ENCODE data around the gene GGT6.
A peak's percentile ranks its signal among the peaks of the same experiment; 100 is the strongest.
"Not testable (repeated sequence)": the region's sequence is repeated elsewhere in the genome, so short reads cannot be mapped to it uniquely, and the experiment has no call there.

Gene GGT6

GRCh38 chr17:4592240-4593005, 32.0 kb upstream of the GGT6 start:
- no peak for DNase-seq (ENCODE audit: low spot score)
- CTCF ChIA-PET = interaction anchor here (0.7 kb wide), 1 partner anchor 12 kb away, joined by 3 read pairs; no protein-coding TSS in a partner anchor
- no peak overlapping the region for H3K27ac ChIP-seq
- POLR2A ChIA-PET (ENCODE audit: low non-redundant PET) = no interaction called here
- no peak for TF ChIP-seq CTCF (conservative IDR thresholded peaks at IDR 0.05; ENCODE audit: low read depth)

GRCh38 chr17:4591529-4591928, 31.2 kb upstream of the GGT6 start:
- ChIA-PET POLR2A (ENCODE audit: low non-redundant PET) (no interaction called here), CTCF (interaction anchor here (1.8 kb wide), 1 partner anchor 25 kb away, joined by 7 read pairs; no protein-coding TSS in a partner anchor)
- no peak overlapping the region for H3K27ac ChIP-seq
- no peak for TF ChIP-seq CTCF (conservative IDR thresholded peaks at IDR 0.05; ENCODE audit: low read depth)
- peak; percentile 25 for DNase-seq (ENCODE audit: low spot score)

- H3K27ac ChIP-seq = no peak overlapping the region
- ChIA-PET CTCF (interaction anchor here (1.8 kb wide), 1 partner anchor 24 kb away, joined by 7 read pairs; no protein-coding TSS in a partner anchor), POLR2A (ENCODE audit: low non-redundant PET) (no interaction called here)
- no peak for DNase-seq (ENCODE audit: low spot score)
- TF ChIP-seq CTCF (conservative IDR thresholded peaks at IDR 0.05; ENCODE audit: low read depth) = no peak
Observed at GRCh38 chr17:4590981-4591453, 30.6 kb upstream of the GGT6 start.

- POLR2A ChIA-PET (ENCODE audit: low non-redundant PET); H3K27ac ChIP-seq; DNase-seq (ENCODE audit: low spot score): not testable (repeated sequence)
- CTCF ChIA-PET = interaction anchor here (0.5 to 1.8 kb wide), 2 partner anchors 23 to 977 kb away, joined by 3 to 7 read pairs; no protein-coding TSS in a partner anchor
Observed at GRCh38 chr17:4590042-4590441, 29.7 kb upstream of the GGT6 start.

- POLR2A ChIA-PET (ENCODE audit: low non-redundant PET) = no interaction called here
- no peak overlapping the region for H3K27ac ChIP-seq
- no peak for DNase-seq (ENCODE audit: low spot score)
- CTCF ChIA-PET = interaction anchor here (0.5 to 1.0 kb wide), 3 partner anchors 12 to 976 kb away, joined by 3 to 4 read pairs (median 3); no protein-coding TSS in a partner anchor
- no peak for TF ChIP-seq CTCF (conservative IDR thresholded peaks at IDR 0.05; ENCODE audit: low read depth)
Observed at GRCh38 chr17:4588898-4589625, 28.7 kb upstream of the GGT6 start.

GRCh38 chr17:4588391-4588790, 28.0 kb upstream of the GGT6 start:
- ChIA-PET POLR2A (ENCODE audit: low non-redundant PET) (no interaction called here), CTCF (interaction anchor here (1.0 kb wide), 1 partner anchor 23 kb away, joined by 4 read pairs; no protein-coding TSS in a partner anchor)
- no peak for DNase-seq (ENCODE audit: low spot score)
- no peak for TF ChIP-seq CTCF (conservative IDR thresholded peaks at IDR 0.05; ENCODE audit: low read depth)
- H3K27ac ChIP-seq = no peak overlapping the region

Data from RWPE1 (cell line).